GM19372 (cell line): ENCODE results near the gene PRKAB1.

Experiments used
- ATAC-seq: cut with Tn5 transposase; IDR thresholded peaks from one replicate; pipeline ENCODE4 v1.9.1; 2021; ENCODE audit warnings: mild to moderate bottlenecking, low read depth, moderate library complexity; ENCODE audit not compliant: unreplicated experiment

Gene PRKAB1

DNA sequence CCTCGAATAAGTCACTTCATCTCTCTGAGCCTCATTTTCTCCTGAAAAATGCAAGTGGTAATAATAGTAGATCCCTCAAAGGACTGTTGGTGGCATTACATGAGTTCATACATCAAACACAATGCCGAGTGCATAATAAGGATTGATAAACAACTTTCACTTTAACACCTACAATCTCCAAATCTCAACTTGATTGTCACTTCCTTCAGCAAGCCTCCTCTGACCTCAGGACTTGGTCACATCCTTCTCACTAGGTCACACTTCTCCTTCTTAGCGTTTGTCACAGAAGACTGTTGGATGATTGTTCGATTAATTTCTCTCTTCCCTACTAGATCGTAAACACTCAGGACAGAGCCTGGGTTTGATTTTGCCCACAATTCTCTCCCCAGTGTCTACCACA is 7.9 kb upstream of the PRKAB1 start:
- no peak for ATAC-seq

- ATAC-seq, result no peak
Measured at GRCh38 chr12:119661882-119662281, 6.1 kb upstream of the PRKAB1 start.

GRCh38 chr12:119664642-119665041 is 3.3 kb upstream of the PRKAB1 start:
- no peak for ATAC-seq

GRCh38 chr12:119665164-119665929 is 2.6 kb upstream of the PRKAB1 start:
- no peak for ATAC-seq

DNA sequence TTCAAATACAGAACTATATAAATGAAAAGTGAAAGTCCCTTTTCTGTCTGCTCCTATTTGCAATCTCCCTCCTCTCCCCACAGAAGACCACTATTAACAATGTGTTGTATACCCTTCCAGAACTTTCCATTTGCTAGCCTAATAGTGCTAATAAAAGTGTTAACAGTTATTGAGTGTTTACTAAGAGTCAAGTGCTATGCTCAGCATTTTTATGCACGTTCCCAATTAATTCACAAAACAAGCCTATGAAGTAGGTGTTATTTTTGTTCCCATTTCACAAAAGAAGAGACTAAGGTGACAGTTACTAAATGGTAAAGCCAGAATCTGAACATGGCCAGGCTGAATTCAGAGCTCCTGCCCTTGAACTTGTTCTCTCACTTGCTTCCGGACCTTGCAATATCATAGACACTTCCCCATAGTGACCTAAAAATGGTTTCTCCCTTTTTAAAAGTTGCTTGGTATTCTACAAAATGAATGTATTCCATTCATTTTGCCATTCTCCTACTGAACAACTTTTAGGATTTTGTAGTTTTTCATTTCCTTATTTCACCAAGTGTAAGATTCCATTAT is 1.6 kb upstream of the PRKAB1 start:
- ATAC-seq, result no peak

DNA sequence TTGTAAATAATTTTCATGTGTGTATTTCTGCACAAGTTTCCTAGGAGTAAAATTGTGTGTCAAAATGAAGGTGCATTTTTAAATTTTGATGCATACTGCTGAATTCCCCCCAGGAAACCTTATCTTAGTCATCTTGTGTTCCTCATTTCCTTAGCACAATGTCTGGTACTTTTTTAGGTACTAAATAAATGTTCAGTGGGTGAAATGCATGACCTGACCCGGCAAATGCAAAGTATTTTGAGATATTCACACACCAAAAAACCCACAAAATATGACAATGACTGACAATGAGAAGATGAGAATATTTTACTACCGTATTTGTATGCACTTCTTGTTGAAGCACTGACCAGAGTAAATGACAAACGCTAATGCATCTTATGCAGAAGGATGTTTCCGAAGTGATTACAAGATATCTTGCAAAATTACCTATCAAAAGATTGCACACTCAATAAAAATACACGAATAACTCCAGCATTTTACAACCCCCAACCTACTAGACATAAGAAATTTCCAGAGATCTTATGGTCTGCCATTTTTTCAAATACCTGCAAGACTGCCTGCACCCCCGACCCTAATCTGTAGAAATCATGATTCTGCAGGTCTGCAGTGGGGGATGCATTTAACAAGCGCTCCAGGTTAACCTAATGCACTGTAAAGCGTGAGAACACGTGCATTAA is 895 bp upstream of the PRKAB1 start:
- ATAC-seq, result no peak

- no peak for ATAC-seq
Measured at GRCh38 chr12:119668324-119668841, 450 bp downstream of the PRKAB1 start.

- ATAC-seq, result no peak
Measured at GRCh38 chr12:119669744-119670472, 2.0 kb downstream of the PRKAB1 start.

DNA sequence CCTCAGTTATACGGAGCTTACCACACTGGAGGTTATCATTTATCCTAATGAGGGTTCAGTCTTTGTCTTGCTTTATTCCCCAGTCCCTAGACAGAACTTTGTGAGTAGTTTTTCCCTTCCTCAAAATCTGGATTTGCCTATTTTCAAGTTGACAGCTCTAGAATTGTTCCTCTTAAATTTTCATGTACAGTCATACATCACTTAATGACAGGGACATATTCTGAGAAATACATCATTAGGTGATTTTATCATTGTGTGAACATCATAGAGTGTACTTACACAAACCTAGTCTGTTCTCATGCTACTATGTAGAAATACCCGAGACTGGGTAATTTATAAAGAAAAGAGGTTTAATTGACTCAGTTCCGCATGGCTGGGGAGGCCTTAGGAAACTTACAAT is 3.1 kb downstream of the PRKAB1 start:
- no peak for ATAC-seq

GRCh38 chr12:119672194-119672593 is 4.3 kb downstream of the PRKAB1 start:
- no peak for ATAC-seq

DNA sequence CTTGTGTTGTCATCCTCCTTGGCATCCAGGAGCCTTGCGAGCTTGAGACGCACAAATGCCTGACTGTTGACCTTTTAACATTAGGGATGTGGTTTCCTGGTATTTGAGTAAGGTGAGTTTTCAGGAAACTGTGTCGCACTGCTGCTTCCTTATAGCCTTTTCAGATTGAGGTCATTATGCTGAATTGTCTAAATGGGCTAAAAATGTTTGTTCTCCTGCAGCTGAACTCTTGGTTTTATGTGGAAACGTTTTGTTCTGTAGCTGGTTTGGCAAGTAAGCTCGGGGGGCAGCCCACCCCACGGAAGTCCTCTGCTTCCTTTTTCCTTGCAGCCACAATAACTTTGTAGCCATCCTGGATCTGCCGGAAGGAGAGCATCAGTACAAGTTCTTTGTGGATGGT is 5.7 kb downstream of the PRKAB1 start:
- no peak for ATAC-seq

DNA sequence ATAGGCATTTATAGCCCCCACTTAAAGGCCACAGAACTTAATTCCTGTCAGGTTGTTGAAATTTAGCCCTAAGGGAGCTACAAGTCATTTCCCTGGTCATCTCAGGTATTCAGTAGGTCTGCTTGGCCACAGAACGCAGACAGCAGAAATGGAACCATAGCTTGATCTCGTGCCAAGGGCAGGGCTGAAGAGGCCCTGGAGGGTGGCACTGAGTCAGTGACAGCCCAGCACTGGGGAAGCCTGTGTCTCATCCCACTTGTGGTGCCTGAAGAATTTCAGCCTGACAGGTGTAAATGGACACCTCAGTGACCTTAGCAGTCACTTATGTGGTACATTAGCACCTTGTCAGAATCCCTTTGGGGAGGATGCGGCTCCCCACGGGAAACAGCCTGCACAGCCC is 6.6 kb downstream of the PRKAB1 start:
- no peak for ATAC-seq

DNA sequence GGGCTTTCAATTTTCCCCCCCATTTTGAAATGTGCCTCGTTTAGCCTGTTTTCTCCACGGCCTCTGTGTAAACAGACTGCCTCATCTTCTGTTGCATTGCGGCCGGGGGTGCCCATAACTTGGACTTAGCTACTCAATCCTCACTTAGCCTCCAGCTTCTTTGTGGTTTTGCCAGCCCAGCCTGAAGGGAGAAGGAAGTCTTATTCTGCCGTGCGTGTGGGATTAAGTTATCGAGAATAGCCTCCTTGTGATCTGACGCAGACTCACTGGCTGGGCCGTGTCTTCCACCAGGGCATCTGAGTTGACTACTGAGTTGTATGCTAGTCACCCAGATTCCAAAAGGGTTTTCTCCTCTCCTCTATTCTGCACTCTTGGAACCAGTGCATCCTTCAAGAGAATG is 8.1 kb downstream of the PRKAB1 start:
- no peak for ATAC-seq

DNA sequence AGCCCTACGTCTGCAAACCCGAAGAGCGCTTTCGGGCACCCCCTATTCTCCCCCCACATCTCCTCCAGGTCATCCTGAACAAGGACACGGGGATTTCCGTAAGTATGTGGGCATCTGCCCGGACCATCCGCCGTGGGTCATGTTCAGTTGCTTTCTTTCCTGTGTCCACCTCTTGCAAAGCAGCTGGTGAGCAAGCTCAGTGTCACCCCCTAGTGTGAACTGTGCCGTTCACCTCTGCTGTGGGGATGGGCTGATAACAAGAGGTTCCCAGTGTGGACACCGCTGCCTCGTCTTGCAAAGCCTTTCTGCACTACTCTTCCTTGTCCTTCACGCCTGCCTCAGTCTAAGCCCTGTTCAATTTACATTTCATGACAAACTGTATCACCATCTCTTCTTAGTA is 8.6 kb downstream of the PRKAB1 start:
- ATAC-seq, result no peak

DNA sequence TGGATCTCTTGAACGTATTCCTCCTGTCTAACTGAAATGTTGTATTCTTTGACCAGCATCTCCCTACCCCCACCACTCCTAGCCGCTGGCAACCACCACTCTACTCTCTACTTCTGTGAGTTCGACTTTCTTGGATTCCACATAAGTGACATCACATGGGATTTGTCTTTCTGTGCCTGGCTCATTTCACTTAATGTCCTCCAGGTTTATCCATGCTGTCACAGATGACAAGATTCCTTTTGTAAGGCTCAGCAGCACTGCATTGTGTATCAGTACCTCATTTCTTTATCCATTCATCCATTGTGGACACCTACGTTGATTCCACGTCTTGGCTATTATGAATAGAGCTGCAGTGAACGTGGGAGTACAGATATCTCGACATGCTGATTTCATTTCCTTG is 10.5 kb downstream of the PRKAB1 start:
- no peak for ATAC-seq

GRCh38 chr12:119679081-119679480 is 11.1 kb downstream of the PRKAB1 start:
- no peak for ATAC-seq

GRCh38 chr12:119679490-119679889 is 11.6 kb downstream of the PRKAB1 start:
- ATAC-seq, result no peak

GRCh38 chr12:119681111-119681510 is 13.2 kb downstream of the PRKAB1 start:
- no peak for ATAC-seq

- no peak for ATAC-seq
Measured at GRCh38 chr12:119681728-119682638, 14.1 kb downstream of the PRKAB1 start.
